Activated CD4-positive, alpha-beta T cell treated with anti-CD3 and anti-CD28 coated beads, Interleukin-2, amount 50 U/mL, for 4 hours (primary cell): ENCODE measurements around the gene IL15.
"Not testable (repeated sequence)": the region's sequence is repeated elsewhere in the genome, so short reads cannot be mapped to it uniquely, and the experiment has no call there.

ENCODE experiments used
- DNase-seq, 2 experiments: peaks; one replicate each; pipeline ENCODE4 v3.0.0-alpha.2; 2020

IL15 gene

GRCh38 chr4:141636082-141636770 lies at the start of gene IL15:
Gene IL15, plus strand, starts transcription at chr4:141636583. Its CDS starts 82,882 bp downstream, at chr4:141719465.
- DNase-seq = peak; percentile 65 to 67

GRCh38 chr4:141587897-141588296 lies 48.5 kb upstream of the IL15 start:
- DNase-seq = no peak

- no peak for DNase-seq
Observed at GRCh38 chr4:141595531-141595930, 40.9 kb upstream of the IL15 start.

GRCh38 chr4:141599853-141600252 lies 36.5 kb upstream of the IL15 start:
- no peak for DNase-seq

- not testable (repeated sequence) for DNase-seq
Observed at GRCh38 chr4:141604683-141605082, 31.7 kb upstream of the IL15 start.

- no peak for DNase-seq
Observed at GRCh38 chr4:141605425-141605856, 30.9 kb upstream of the IL15 start.

- DNase-seq = no peak
Observed at GRCh38 chr4:141609243-141609642, 27.1 kb upstream of the IL15 start.

- no peak for DNase-seq
Observed at GRCh38 chr4:141610365-141610764, 26.0 kb upstream of the IL15 start.

- DNase-seq = no peak
Observed at GRCh38 chr4:141614878-141615586, 21.4 kb upstream of the IL15 start.

- not testable (repeated sequence) for DNase-seq
Observed at GRCh38 chr4:141615587-141615918, 20.8 kb upstream of the IL15 start.

- DNase-seq = no peak
Observed at GRCh38 chr4:141620715-141621114, 15.7 kb upstream of the IL15 start.

GRCh38 chr4:141625023-141625422 lies 11.4 kb upstream of the IL15 start:
- no peak for DNase-seq

- DNase-seq = no peak
Observed at GRCh38 chr4:141630854-141631253, 5.5 kb upstream of the IL15 start.

GRCh38 chr4:141635736-141636081 lies 674 bp upstream of the IL15 start:
- DNase-seq = no peak

- DNase-seq = peak in 1 of 2 experiments; percentile 2
Observed at GRCh38 chr4:141636771-141637460, 533 bp downstream of the IL15 start.

GRCh38 chr4:141637565-141637964 lies 1.2 kb downstream of the IL15 start:
- no peak for DNase-seq

- no peak for DNase-seq
Observed at GRCh38 chr4:141638230-141638629, 1.8 kb downstream of the IL15 start.

GRCh38 chr4:141640696-141641095 lies 4.3 kb downstream of the IL15 start:
- no peak for DNase-seq

GRCh38 chr4:141642063-141642462 lies 5.7 kb downstream of the IL15 start:
- no peak for DNase-seq

- no peak for DNase-seq
Observed at GRCh38 chr4:141642711-141643110, 6.3 kb downstream of the IL15 start.

- no peak for DNase-seq
Observed at GRCh38 chr4:141643557-141643956, 7.2 kb downstream of the IL15 start.

- no peak for DNase-seq
Observed at GRCh38 chr4:141645611-141646340, 9.4 kb downstream of the IL15 start.

- DNase-seq = no peak
Observed at GRCh38 chr4:141646969-141647368, 10.6 kb downstream of the IL15 start.
